SK-N-SH treated with all-trans-retinoic acid at 6 μM for 48 hours (cell line): ENCODE data around the gene DRD2.

Experiments
- ATAC-seq: fragments of 200-7000 bp; cut with Tn5 transposase; 3 replicates; pipeline ENCODE4 v1.9.1; 2020; ENCODE audit warnings: mild to moderate bottlenecking, moderate library complexity
- ARNTL ChIP-seq: fragments of 450-650 bp; formaldehyde crosslinking; IDR thresholded peaks from 2 replicates; pipeline ENCODE4 v1.5.0; 2020; ENCODE audit warnings: low read depth, mild to moderate bottlenecking, moderate library complexity, borderline replicate concordance
- CSDC2 ChIP-seq: fragments of 250-450 bp; sonication (Bioruptor Pico); IDR thresholded peaks from 2 replicates; pipeline ENCODE4 v1.5.0; 2020; ENCODE audit warnings: mild to moderate bottlenecking, moderate library complexity
- ESRRG ChIP-seq: fragments of 250-450 bp; sonication (Bioruptor Pico); IDR thresholded peaks from 2 replicates; pipeline ENCODE4 v1.6.1; 2021; ENCODE audit warnings: mild to moderate bottlenecking
- GLIS3 ChIP-seq: fragments of 250-450 bp; sonication (Bioruptor Pico); IDR thresholded peaks from 2 replicates; pipeline ENCODE4 v1.5.0; 2020; ENCODE audit warnings: mild to moderate bottlenecking, moderate library complexity
- ISL1 ChIP-seq: fragments of 250-450 bp; sonication (Bioruptor Pico); IDR thresholded peaks from 2 replicates; pipeline ENCODE4 v2.1.2; 2022; ENCODE audit warnings: mild to moderate bottlenecking, moderate library complexity
- OSR1 ChIP-seq: fragments of 250-450 bp; sonication (Bioruptor Pico); IDR thresholded peaks from 2 replicates; pipeline ENCODE4 v1.8.0; 2022; ENCODE audit warnings: moderate library complexity, mild to moderate bottlenecking, inconsistent platforms
- PPARA ChIP-seq: fragments of 250-450 bp; sonication (Bioruptor Pico); IDR thresholded peaks from 2 replicates; pipeline ENCODE4 v1.5.0; 2020; ENCODE audit warnings: mild to moderate bottlenecking, borderline replicate concordance
- RARB ChIP-seq: fragments of 250-450 bp; sonication (Bioruptor Pico); IDR thresholded peaks from 2 replicates; pipeline ENCODE4 v1.8.0; 2021; ENCODE audit warnings: mild to moderate bottlenecking, moderate library complexity
- SNAI2 ChIP-seq: fragments of 250-450 bp; sonication (Bioruptor Pico); IDR thresholded peaks from 2 replicates; pipeline ENCODE4 v1.5.0; 2020; ENCODE audit warnings: mild to moderate bottlenecking, moderate library complexity
- TCF4 ChIP-seq: fragments of 250-450 bp; sonication (Bioruptor Pico); IDR thresholded peaks from 2 replicates; pipeline ENCODE4 v1.8.0; 2021; ENCODE audit warnings: mild to moderate bottlenecking, moderate library complexity, borderline replicate concordance
- TOX ChIP-seq: fragments of 250-450 bp; sonication (Bioruptor Pico); IDR thresholded peaks from 2 replicates; pipeline ENCODE4 v1.8.0; 2021; ENCODE audit warnings: mild to moderate bottlenecking, moderate library complexity, borderline replicate concordance
- ZC3H10 ChIP-seq: fragments of 250-450 bp; sonication (Bioruptor Pico); IDR thresholded peaks from 2 replicates; pipeline ENCODE4 v1.5.1; 2021; ENCODE audit warnings: mild to moderate bottlenecking, moderate library complexity
- ZFP3 ChIP-seq: fragments of 250-450 bp; sonication (Bioruptor Pico); IDR thresholded peaks from 2 replicates; pipeline ENCODE4 v1.5.0; 2020; ENCODE audit warnings: mild to moderate bottlenecking, moderate library complexity
- ZFP30 ChIP-seq: fragments of 450-650 bp; formaldehyde crosslinking; IDR thresholded peaks from 2 replicates; pipeline ENCODE4 v1.5.0; 2022; ENCODE audit warnings: mild to moderate bottlenecking, moderate library complexity
- ZNF565 ChIP-seq: fragments of 450-650 bp; formaldehyde crosslinking; conservative IDR thresholded peaks from 2 replicates; pipeline ENCODE4 v1.5.0; 2020; ENCODE audit warnings: low read depth, mild to moderate bottlenecking, moderate library complexity
- ZNF70 ChIP-seq: fragments of 450-650 bp; formaldehyde crosslinking; IDR thresholded peaks from 2 replicates; pipeline ENCODE4 v1.5.0; 2020; ENCODE audit warnings: mild to moderate bottlenecking, moderate library complexity
- ZNF8 ChIP-seq: fragments of 450-650 bp; formaldehyde crosslinking; IDR thresholded peaks from 2 replicates; pipeline ENCODE4 v1.5.0; 2020; ENCODE audit warnings: mild to moderate bottlenecking, moderate library complexity
- TF ChIP-seq, protein P1 (sequence below): fragments of 250-450 bp; sonication (Bioruptor Pico); IDR thresholded peaks from 2 replicates; pipeline ENCODE4 v1.5.1; 2020; ENCODE audit warnings: low read depth, mild to moderate bottlenecking, moderate library complexity
- TF ChIP-seq, protein P2 (sequence below): fragments of 250-450 bp; sonication (Bioruptor Pico); IDR thresholded peaks from 2 replicates; pipeline ENCODE4 v1.8.0; 2020; ENCODE audit warnings: mild to moderate bottlenecking, moderate library complexity, borderline replicate concordance
- TF ChIP-seq, protein P3 (sequence below): fragments of 250-450 bp; sonication (Bioruptor Pico); IDR thresholded peaks from 2 replicates; pipeline ENCODE4 v1.5.0; 2020; ENCODE audit warnings: mild to moderate bottlenecking, moderate library complexity
- TF ChIP-seq, protein P4 (sequence below): fragments of 250-450 bp; sonication (Bioruptor Pico); IDR thresholded peaks from 2 replicates; pipeline ENCODE4 v1.5.1; 2021; ENCODE audit warnings: mild to moderate bottlenecking, moderate library complexity
- TF ChIP-seq, protein P5 (sequence below): fragments of 250-450 bp; sonication (Bioruptor Pico); IDR thresholded peaks from 2 replicates; pipeline ENCODE4 v1.8.0; 2021; ENCODE audit warnings: low read depth, mild to moderate bottlenecking, moderate library complexity, borderline replicate concordance

The DRD2 gene

DNA sequence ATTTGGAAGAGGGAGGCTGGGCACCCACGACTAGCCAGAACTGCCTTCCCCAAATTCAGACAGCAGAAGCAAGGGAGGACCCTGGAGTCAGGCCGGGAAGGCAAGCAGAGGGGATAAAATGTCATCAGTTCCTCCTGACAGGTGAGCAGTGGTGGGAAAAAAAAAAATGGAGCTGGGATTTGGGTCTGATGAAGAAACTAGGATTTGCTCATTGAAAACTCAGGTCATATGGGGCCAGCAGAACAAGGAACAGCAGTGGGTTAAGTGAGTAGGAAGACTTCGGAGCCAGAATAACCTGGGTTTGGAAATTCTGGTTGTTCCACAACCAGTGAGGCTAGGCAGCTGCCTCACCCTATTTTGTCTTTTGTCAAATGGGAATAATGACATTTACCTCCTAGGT is 28.9 kb upstream of the DRD2 start:
- TF ChIP-seq PPARA (CRISPR knock-in tag), result no peak
- TF ChIP-seq CSDC2 (CRISPR knock-in tag), result no peak
- no peak for TF ChIP-seq ZNF565
- no peak for TF ChIP-seq ZFP30
- no peak for TF ChIP-seq ZNF8 (CRISPR knock-in tag)
- no peak for TF ChIP-seq RARB
- no peak for TF ChIP-seq TOX (CRISPR knock-in tag)
- TF ChIP-seq ZFP3 (CRISPR knock-in tag), result no peak
- TF ChIP-seq, protein P1, sequence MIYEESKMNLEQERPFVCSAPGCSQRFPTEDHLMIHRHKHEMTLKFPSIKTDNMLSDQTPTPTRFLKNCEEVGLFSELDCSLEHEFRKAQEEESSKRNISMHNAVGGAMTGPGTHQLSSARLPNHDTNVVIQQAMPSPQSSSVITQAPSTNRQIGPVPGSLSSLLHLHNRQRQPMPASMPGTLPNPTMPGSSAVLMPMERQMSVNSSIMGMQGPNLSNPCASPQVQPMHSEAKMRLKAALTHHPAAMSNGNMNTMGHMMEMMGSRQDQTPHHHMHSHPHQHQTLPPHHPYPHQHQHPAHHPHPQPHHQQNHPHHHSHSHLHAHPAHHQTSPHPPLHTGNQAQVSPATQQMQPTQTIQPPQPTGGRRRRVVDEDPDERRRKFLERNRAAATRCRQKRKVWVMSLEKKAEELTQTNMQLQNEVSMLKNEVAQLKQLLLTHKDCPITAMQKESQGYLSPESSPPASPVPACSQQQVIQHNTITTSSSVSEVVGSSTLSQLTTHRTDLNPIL, result no peak
- no peak for TF ChIP-seq GLIS3 (CRISPR knock-in tag)
- TF ChIP-seq ZNF70, result no peak
- TF ChIP-seq ISL1 (CRISPR knock-in tag), result no peak
- TF ChIP-seq ESRRG (CRISPR knock-in tag), result no peak
- TF ChIP-seq ZC3H10 (CRISPR knock-in tag), result no peak
- TF ChIP-seq, protein P2, sequence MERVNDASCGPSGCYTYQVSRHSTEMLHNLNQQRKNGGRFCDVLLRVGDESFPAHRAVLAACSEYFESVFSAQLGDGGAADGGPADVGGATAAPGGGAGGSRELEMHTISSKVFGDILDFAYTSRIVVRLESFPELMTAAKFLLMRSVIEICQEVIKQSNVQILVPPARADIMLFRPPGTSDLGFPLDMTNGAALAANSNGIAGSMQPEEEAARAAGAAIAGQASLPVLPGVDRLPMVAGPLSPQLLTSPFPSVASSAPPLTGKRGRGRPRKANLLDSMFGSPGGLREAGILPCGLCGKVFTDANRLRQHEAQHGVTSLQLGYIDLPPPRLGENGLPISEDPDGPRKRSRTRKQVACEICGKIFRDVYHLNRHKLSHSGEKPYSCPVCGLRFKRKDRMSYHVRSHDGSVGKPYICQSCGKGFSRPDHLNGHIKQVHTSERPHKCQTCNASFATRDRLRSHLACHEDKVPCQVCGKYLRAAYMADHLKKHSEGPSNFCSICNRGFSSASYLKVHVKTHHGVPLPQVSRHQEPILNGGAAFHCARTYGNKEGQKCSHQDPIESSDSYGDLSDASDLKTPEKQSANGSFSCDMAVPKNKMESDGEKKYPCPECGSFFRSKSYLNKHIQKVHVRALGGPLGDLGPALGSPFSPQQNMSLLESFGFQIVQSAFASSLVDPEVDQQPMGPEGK (CRISPR knock-in tag), result no peak
- no peak for TF ChIP-seq ARNTL
- TF ChIP-seq TCF4, result no peak
- TF ChIP-seq OSR1 (CRISPR knock-in tag), result no peak
- ATAC-seq, result no peak

DNA sequence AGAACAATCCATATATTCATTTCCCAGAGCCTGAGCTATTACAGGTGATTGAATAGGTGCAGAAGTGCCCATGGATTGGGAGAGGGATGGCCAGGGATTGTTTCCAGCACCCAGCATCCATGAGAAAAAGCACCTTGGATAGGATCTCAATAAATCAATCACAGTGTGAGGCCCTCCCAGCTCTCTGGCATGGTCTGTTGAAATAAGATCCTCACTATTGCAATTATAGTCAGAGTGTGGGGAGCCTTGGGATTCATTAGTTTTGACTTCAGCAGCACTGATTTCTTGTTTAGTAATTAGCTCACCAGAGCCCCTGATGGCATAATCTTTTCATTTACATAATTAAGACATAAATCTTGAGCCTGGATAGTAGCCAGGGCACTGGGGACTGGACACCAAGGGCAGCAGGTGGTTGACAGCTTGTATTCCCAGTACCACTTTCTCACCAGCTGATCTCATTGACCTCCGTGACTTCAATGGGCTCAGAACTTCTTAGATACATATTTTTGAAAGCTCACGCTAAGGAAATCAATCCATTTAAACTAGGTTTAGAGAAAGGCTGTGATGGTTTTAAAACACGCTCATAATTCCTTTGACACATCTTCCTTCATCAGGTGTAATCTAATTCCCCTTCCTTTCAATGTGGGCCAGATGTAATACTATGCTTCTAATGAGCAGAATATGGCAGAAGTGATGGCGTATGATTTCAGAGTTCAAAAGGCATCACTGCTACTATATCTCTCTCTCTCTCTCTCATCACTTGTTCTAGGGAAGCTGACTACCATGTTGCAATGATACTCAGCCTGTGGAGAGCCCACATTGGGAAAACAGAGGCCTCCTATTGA is 22.1 kb upstream of the DRD2 start:
- ATAC-seq, result no peak

DNA sequence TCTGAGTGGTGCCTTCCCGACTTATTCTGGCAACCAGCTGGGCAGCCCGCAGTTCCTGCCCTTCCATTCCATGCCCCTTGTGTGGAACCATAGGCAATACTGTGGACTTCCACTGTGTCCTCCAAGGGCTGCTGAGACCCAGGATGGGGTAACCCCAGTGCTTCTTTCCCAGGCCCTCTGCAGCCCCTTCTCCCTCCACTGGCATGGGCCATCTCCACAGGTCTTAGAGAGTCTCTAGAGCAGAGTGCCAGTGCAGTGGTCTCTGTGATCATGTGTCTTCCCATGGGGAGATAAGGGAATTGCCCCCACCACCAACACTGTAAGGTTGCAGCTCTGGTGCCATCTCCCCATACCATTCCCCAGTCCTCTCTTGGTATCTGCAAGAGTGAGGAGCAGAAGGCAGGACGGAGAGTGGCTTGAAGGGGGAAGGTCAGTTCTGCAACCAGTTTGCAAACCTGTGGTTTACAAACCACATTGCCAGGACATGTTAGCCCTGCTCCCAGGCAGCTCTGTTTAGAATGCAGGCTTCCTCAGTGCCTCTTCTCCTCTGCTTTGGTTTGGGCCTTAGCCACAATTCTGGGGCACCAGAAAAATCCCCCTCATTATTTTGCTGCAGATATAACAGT is 20.9 kb upstream of the DRD2 start:
- ATAC-seq, result no peak
- no peak for TF ChIP-seq ESRRG (CRISPR knock-in tag)
- no peak for TF ChIP-seq RARB
- no peak for TF ChIP-seq ZC3H10 (CRISPR knock-in tag)
- no peak for TF ChIP-seq OSR1 (CRISPR knock-in tag)
- TF ChIP-seq, protein P3, sequence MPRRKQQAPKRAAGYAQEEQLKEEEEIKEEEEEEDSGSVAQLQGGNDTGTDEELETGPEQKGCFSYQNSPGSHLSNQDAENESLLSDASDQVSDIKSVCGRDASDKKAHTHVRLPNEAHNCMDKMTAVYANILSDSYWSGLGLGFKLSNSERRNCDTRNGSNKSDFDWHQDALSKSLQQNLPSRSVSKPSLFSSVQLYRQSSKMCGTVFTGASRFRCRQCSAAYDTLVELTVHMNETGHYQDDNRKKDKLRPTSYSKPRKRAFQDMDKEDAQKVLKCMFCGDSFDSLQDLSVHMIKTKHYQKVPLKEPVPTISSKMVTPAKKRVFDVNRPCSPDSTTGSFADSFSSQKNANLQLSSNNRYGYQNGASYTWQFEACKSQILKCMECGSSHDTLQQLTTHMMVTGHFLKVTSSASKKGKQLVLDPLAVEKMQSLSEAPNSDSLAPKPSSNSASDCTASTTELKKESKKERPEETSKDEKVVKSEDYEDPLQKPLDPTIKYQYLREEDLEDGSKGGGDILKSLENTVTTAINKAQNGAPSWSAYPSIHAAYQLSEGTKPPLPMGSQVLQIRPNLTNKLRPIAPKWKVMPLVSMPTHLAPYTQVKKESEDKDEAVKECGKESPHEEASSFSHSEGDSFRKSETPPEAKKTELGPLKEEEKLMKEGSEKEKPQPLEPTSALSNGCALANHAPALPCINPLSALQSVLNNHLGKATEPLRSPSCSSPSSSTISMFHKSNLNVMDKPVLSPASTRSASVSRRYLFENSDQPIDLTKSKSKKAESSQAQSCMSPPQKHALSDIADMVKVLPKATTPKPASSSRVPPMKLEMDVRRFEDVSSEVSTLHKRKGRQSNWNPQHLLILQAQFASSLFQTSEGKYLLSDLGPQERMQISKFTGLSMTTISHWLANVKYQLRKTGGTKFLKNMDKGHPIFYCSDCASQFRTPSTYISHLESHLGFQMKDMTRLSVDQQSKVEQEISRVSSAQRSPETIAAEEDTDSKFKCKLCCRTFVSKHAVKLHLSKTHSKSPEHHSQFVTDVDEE (CRISPR knock-in tag), result no peak
- TF ChIP-seq, protein P4, sequence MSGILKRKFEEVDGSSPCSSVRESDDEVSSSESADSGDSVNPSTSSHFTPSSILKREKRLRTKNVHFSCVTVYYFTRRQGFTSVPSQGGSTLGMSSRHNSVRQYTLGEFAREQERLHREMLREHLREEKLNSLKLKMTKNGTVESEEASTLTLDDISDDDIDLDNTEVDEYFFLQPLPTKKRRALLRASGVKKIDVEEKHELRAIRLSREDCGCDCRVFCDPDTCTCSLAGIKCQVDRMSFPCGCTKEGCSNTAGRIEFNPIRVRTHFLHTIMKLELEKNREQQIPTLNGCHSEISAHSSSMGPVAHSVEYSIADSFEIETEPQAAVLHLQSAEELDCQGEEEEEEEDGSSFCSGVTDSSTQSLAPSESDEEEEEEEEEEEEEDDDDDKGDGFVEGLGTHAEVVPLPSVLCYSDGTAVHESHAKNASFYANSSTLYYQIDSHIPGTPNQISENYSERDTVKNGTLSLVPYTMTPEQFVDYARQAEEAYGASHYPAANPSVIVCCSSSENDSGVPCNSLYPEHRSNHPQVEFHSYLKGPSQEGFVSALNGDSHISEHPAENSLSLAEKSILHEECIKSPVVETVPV, result no peak
- TF ChIP-seq GLIS3 (CRISPR knock-in tag), result no peak
- TF ChIP-seq ARNTL, result no peak
- TF ChIP-seq, protein P1, result no peak

More for the DNA sequence above, 22.1 kb upstream of the DRD2 start:
- TF ChIP-seq ISL1 (CRISPR knock-in tag), result no peak
- no peak for TF ChIP-seq ZNF565
- no peak for TF ChIP-seq TCF4
- no peak for TF ChIP-seq ESRRG (CRISPR knock-in tag)
- no peak for TF ChIP-seq ZFP30
- no peak for TF ChIP-seq TOX (CRISPR knock-in tag)
- TF ChIP-seq ZNF70, result no peak
- TF ChIP-seq ZNF8 (CRISPR knock-in tag), result no peak
- no peak for TF ChIP-seq RARB
- TF ChIP-seq GLIS3 (CRISPR knock-in tag), result no peak
- TF ChIP-seq OSR1 (CRISPR knock-in tag), result no peak
- TF ChIP-seq SNAI2 (CRISPR knock-in tag), result no peak
- TF ChIP-seq, protein P5, sequence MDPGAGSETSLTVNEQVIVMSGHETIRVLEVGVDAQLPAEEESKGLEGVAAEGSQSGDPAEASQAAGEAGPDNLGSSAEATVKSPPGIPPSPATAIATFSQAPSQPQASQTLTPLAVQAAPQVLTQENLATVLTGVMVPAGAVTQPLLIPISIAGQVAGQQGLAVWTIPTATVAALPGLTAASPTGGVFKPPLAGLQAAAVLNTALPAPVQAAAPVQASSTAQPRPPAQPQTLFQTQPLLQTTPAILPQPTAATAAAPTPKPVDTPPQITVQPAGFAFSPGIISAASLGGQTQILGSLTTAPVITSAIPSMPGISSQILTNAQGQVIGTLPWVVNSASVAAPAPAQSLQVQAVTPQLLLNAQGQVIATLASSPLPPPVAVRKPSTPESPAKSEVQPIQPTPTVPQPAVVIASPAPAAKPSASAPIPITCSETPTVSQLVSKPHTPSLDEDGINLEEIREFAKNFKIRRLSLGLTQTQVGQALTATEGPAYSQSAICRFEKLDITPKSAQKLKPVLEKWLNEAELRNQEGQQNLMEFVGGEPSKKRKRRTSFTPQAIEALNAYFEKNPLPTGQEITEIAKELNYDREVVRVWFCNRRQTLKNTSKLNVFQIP (CRISPR knock-in tag), result no peak
- no peak for TF ChIP-seq ARNTL
- TF ChIP-seq, protein P1, result no peak
- TF ChIP-seq ZFP3 (CRISPR knock-in tag), result no peak
- no peak for TF ChIP-seq CSDC2 (CRISPR knock-in tag)
